Lung (tissue), 12 donors: Measurements from ENCODE around the gene ADARB1. TPM values are rescaled to one million over a fixed set of nuclear protein-coding genes. Genes with fewer than 3 reads are reported as not detected.

Experiments used
- ATAC-seq: fragments of 200-7000 bp; cut with Tn5 transposase; one replicate; pipeline ENCODE4 v1.9.1; 2020; ENCODE audit warnings: moderate number of reproducible peaks; ENCODE audit not compliant: insufficient read depth, low FRiP score
- DNase-seq, 3 donors: peaks; one replicate each; pipeline ENCODE4 v3.0.0-alpha.2; 2013 to 2017
- H3K27ac ChIP-seq, 2 donors: one replicate each; pipeline ENCODE4 v1.5.1; 2013; ENCODE audit warnings: mild to moderate bottlenecking in 2 of 2, moderate library complexity in 2 of 2, control low read depth in 1 of 2, inconsistent platforms in 1 of 2, low read depth in 1 of 2, low read length in 1 of 2
- H3K27me3 ChIP-seq, 3 donors: one replicate each; pipeline ENCODE4 v1.5.1; 2013; ENCODE audit warnings: low read length in 2 of 3; ENCODE audit not compliant: control insufficient read depth in 3 of 3, insufficient read depth in 3 of 3
- H3K36me3 ChIP-seq, 4 donors: one replicate each; pipeline ENCODE4 v1.5.1; 2013; ENCODE audit warnings: low read length in 4 of 4, mild to moderate bottlenecking in 1 of 4, moderate library complexity in 1 of 4; ENCODE audit not compliant: control insufficient read depth in 4 of 4, insufficient read depth in 4 of 4
- H3K4me1 ChIP-seq, 5 donors: one replicate each; pipeline ENCODE4 v1.5.1; 2013; ENCODE audit warnings: low read length in 5 of 5, mild to moderate bottlenecking in 2 of 5, moderate library complexity in 1 of 5; ENCODE audit not compliant: control insufficient read depth in 5 of 5, insufficient read depth in 5 of 5
- H3K4me3 ChIP-seq: one replicate; pipeline ENCODE4 v1.5.1; 2013; ENCODE audit warnings: mild to moderate bottlenecking, control low read depth, moderate library complexity
- H3K9ac ChIP-seq, 2 donors: one replicate each; pipeline ENCODE4 v1.5.1; 2013; ENCODE audit warnings: low read length in 2 of 2, control low read depth in 1 of 2; ENCODE audit not compliant: insufficient read depth in 1 of 2
- H3K9me3 ChIP-seq, 4 donors: one replicate each; pipeline ENCODE4 v1.5.1; 2013; ENCODE audit warnings: low read length in 3 of 4, mild to moderate bottlenecking in 1 of 4, moderate library complexity in 1 of 4; ENCODE audit not compliant: control insufficient read depth in 4 of 4, insufficient read depth in 3 of 4
- CTCF ChIP-seq: IDR thresholded peaks from 2 replicates; pipeline ENCODE4 v1.5.1; 2012; ENCODE audit warnings: mild to moderate bottlenecking; ENCODE audit errors: control extremely low read depth, extremely low read depth
- WGBS, 2 donors: extraction: QIAGEN DNeasy Blood & Tissue Kit; methylation state at CpG; one replicate each; pipeline ENCODE4 v1.1.7; 2013; 5-methylcytosine and 5-hydroxymethylcytosine counted together
- polyA plus RNA-seq, 2 donors: library from polyadenylated mRNA; stranded (reverse); fragments of 200-250 nt; gene quantifications; one replicate each; pipeline ENCODE4 v1.2.1, GENCODE V29; 2013
- total RNA-seq, 2 donors: library from RNA; depleted of rRNA in 1 of 2; stranded (reverse); fragments of >200 nt in 1 of 2; gene quantifications; one replicate each; pipeline ENCODE4 v1.2.1, GENCODE V29; 2014 to 2021
- donor health status: control.
- donor health status: control.
- donor health status: Bipolar disorder and iron deficiency.
- donor health status: healthy.
- donor health status: DM: yes; HTN: yes; CAD: no.

ADARB1 gene
- total and polyA plus RNA-seq, 4 donors = 13.4 to 47.7 (median 32.6) TPM

- H3K9ac ChIP-seq = no peak overlapping the region
- peaks cover 0 to 9% (median 6%) of the 10 kb centered on the region in 4 donors for H3K36me3 ChIP-seq
- WGBS, 2 donors = 89 to 94% methylated on average over 5 of the region's 5 CpGs
- no peak for ATAC-seq
- no peak overlapping the region for H3K27ac ChIP-seq
- no peak for DNase-seq
- H3K9me3 ChIP-seq = no peaks in the 10 kb centered on the region
- TF ChIP-seq CTCF = no peak
- no peak overlapping the region for H3K4me3 ChIP-seq
- H3K27me3 ChIP-seq = no peaks in the 10 kb centered on the region
- H3K4me1 ChIP-seq = peaks cover 0 to 16% (median 0%) of the 10 kb centered on the region in 5 donors
Observed at GRCh38 chr21:45196620-45197019, 122.2 kb downstream of the ADARB1 start.

- Histone ChIP-seq H3K36me3 (peaks cover 0 to 10% (median 2%) of the 10 kb centered on the region in 4 donors), H3K9me3 (no peaks in the 10 kb centered on the region)
Observed at GRCh38 chr21:45199201-45199600, 124.8 kb downstream of the ADARB1 start.

GRCh38 chr21:45200031-45200430 is 125.7 kb downstream of the ADARB1 start:
- Histone ChIP-seq H3K9me3 (no peaks in the 10 kb centered on the region), H3K4me1 (peaks cover 0 to 17% (median 0%) of the 10 kb centered on the region in 5 donors), H3K27me3 (no peaks in the 10 kb centered on the region), H3K27ac (no peak overlapping the region), H3K36me3 (peaks cover 0 to 16% (median 6%) of the 10 kb centered on the region in 4 donors), H3K9ac (no peak overlapping the region), H3K4me3 (no peak overlapping the region)
- ATAC-seq (no peak), DNase-seq (no peak)
- 93% methylated on average over 8 of the region's 8 CpGs for WGBS, 2 donors
- no peak for TF ChIP-seq CTCF

More at GRCh38 chr21:45199201-45199600, 124.8 kb downstream of the ADARB1 start:
- no peak overlapping the region for H3K9ac ChIP-seq
- peaks cover 0 to 17% (median 0%) of the 10 kb centered on the region in 5 donors for H3K4me1 ChIP-seq
- no peak overlapping the region for H3K4me3 ChIP-seq
- WGBS, 2 donors = 93 to 95% methylated on average over 7 of the region's 7 CpGs
- no peaks in the 10 kb centered on the region for H3K27me3 ChIP-seq
- DNase-seq (no peak), ATAC-seq (no peak)
- no peak for TF ChIP-seq CTCF
- no peak overlapping the region for H3K27ac ChIP-seq
